GM12878 (cell line): ENCODE results near the gene COPS3.

Source experiments
- MYC ChIP-seq: IDR thresholded peaks from 2 replicates; pipeline ENCODE4 v1.6.1; 2011; ENCODE audit warnings: mild to moderate bottlenecking, low read length, moderate library complexity, inconsistent platforms; ENCODE audit not compliant: insufficient read depth, insufficient replicate concordance, insufficient read length, severe bottlenecking
- TF ChIP-seq, protein P1 (sequence below): fragments of 450-650 bp; IDR thresholded peaks from 2 replicates; pipeline ENCODE4 v1.6.1; 2018; ENCODE audit warnings: borderline replicate concordance, mild to moderate bottlenecking; ENCODE audit not compliant: partially characterized antibody

GRCh38 chr17:17226451-17227265 is 54.4 kb downstream of the COPS3 start:
- no peak for TF ChIP-seq MYC
- TF ChIP-seq, protein P1, sequence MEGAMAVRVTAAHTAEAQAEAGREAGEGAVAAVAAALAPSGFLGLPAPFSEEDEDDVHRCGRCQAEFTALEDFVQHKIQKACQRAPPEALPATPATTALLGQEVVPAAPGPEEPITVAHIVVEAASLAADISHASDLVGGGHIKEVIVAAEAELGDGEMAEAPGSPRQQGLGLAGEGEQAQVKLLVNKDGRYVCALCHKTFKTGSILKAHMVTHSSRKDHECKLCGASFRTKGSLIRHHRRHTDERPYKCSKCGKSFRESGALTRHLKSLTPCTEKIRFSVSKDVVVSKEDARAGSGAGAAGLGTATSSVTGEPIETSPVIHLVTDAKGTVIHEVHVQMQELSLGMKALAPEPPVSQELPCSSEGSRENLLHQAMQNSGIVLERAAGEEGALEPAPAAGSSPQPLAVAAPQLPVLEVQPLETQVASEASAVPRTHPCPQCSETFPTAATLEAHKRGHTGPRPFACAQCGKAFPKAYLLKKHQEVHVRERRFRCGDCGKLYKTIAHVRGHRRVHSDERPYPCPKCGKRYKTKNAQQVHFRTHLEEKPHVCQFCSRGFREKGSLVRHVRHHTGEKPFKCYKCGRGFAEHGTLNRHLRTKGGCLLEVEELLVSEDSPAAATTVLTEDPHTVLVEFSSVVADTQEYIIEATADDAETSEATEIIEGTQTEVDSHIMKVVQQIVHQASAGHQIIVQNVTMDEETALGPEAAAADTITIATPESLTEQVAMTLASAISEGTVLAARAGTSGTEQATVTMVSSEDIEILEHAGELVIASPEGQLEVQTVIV: no peak
